Medulla oblongata (tissue), 1 donor: ENCODE results near the gene CZIB.
A peak's percentile ranks its signal among the peaks of the same experiment; 100 is the strongest.
"Not testable (repeated sequence)": the region's sequence is repeated elsewhere in the genome, so short reads cannot be mapped to it uniquely, and the experiment has no call there.

Experiments used
- DNase-seq: peaks from one replicate; pipeline ENCODE4 v3.0.0-alpha.2; 2015; ENCODE audit errors: extremely low spot score

CZIB gene

DNA sequence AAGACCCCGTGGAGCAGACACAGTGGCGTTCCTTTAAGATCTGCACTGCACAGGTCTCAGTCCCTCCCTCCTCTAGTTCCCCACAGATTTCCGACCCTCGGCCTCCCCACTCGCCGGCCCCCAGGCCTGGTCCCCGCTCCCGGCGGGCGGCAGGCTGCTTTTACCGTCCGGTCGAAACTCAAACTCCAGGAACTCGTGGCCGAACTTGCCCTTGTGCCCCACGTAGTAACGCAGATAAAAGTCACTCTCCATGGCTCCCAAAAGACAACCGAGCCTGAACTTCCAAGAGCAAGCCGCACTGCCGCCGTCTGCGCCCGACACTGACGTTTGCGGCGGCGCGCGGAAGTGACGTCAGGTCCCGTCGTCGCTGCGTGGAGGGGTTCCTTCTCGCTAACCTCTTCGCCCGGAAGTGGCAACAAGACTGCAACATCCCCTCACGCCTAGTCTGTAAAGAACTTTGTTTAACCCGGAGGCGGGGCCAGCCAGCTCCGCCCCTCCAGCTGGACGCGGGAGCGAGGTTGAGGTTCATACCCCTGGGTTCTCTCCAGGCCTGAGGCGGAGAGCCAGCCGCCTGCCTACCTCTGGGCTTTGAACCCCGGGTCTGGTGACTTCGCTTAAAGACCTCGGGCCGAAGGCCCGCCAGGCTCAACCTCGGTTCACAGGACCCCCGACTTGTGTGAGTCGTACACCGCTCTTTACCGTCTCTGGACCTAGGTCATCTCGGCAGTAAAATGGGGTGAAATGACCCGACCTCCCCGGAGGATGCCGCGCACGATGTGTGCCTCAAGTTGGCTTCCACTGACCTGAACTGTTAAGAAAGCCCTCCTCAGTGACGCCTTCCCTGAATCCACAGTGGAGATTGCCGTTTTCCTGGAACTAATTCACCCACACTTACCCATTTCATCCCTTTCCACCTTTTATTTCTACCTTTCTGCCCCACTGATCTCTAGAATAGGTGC, 18.0 kb upstream of the CZIB start, which contains the start of gene MAGOH:
Gene MAGOH (minus strand): TSS at position 322 of the 959 bp plus-strand sequence. CDS start 70 bp downstream, at position 252.
- peak; percentile 95 for DNase-seq

DNA sequence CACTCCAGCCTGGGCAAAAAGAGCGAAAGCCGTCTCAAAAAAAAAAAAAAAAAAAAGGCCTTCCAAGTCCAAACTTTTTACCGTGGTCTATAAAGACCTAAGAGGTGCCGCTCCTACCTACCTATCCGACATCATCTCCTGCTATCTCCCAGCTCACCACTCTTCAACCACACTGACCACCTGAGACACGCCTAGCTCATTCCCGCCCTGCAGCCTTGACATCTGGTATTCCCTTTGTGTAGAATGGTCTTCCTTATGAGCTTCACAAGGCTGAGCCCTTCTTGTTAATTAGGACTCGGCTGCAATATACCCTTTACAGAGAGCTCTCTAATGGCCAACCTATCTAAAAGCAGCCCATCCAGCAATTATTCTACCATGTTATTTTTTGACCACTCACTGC, 17.2 kb upstream of the CZIB start:
- no peak for DNase-seq

DNA sequence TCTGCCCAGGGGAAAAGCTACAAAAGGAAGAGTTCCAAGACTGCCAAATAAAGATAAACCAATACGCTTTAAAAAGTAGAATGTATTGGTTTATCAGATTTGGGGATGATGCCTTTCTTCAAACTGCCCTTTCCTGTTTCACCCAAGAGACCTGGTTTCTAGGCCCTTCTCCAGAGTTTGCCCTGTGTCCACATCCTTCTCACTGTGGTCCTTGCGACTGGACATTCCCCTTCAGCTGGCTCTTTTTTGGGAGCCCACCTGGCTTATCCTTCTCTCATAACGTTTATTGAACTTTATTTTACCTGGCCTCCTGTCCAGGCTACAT, 490 bp upstream of the CZIB start:
- DNase-seq, result no peak

- no peak for DNase-seq
Observed at GRCh38 chr1:53219711-53220110, 723 bp downstream of the CZIB start.

- no peak for DNase-seq
Observed at GRCh38 chr1:53218201-53218600, 2.2 kb downstream of the CZIB start.

DNA sequence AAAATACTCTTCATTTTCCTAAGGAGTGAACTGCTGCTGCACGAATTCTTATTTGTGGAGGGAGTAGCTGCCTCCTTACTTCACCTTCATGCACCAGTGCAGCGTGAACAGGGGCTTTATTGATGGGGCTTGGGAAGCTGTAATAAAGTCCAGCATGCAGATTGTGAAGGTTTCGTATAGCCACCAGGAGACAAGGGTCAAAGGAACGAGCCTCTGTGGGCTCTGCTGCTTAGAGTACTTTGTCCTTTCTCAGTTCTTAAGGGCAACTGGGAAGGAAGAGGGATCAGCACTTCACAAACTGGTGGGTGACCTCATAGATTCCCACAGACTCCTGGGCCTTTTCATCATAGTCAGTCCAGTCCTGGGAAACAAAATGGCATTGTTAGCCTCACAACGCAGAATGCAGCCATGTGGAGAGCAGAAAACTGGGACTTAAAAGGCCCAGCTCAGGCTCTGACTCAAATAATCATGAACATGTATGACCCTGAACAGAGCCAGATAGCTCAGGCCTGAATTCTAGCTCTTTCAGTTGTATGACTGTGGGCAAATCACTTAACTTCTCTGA, 6.0 kb downstream of the CZIB start:
- DNase-seq, result peak; percentile 34

GRCh38 chr1:53210954-53211353, 9.5 kb downstream of the CZIB start:
- no peak for DNase-seq

- DNase-seq, result no peak
Observed at GRCh38 chr1:53210352-53210751, 10.1 kb downstream of the CZIB start.

DNA sequence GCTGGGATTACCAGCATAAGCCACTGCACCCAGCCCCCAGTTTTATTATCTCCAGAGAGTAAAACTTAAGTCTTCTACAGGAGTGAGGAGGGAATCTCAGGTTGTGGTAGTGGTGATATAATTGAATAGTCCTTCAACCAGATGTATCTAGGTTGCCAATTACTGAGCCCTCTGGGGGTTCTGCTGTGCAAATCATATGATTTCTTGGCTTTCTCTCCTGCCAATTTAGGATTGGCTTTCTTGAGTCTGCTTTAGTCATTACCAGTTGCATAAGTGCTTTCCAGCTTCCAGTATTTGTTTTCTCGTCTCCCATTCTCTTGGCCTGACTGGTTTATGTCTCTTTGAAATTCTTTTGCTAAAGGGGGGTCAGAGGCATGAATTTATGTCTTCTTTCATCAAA, 12.7 kb downstream of the CZIB start:
- DNase-seq, result no peak

GRCh38 chr1:53206735-53207379, 13.6 kb downstream of the CZIB start:
- DNase-seq, result no peak

DNA sequence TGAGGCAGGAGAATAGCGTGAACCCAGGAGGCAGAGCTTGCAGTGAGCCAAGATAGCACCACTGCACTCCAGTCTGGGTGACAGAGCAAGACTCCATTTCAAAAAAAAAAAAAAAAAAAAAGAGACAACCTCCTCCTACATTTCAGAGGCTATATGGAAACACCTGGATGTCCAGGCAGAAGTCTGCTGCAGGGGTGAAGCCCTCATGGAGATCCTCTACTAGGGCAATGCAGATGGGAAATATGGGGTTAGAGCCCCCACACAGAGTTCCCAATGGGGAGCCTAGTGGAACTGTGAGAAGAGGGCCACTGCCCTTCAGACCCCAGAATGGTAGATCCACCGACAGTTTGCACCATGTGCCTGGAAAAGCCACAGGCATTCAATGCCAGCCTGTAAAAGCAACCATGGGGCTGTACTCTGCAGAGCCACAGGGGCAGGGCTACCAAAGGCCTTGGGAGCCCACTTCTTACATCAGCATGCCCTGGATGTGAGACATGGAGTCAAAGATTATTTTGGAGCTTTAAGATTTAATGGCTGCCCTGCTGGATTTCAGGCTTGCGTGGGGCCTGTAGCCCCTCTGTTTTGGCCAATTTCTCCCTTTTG, 14.2 kb downstream of the CZIB start:
- not testable (repeated sequence) for DNase-seq

GRCh38 chr1:53205496-53205895, 14.9 kb downstream of the CZIB start:
- not testable (repeated sequence) for DNase-seq

DNA sequence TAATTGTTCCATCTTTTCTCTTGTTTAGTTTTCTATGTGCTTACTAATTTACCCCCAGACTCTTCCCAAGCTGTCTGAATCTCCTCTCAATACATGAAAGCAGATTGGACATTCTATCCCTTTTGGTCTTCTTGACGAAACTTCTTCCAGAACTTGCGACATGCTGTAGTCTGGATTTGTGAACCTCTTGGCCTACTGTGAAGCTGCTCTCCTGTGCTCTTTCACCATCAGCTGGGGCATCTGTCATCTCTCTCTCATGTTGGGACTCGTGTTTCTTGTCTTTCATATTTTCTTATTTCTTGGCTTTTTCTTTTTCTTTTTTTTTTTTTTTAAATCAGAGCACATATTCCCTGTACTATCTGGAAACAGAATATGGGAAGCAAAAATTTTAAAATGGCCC, 17.0 kb downstream of the CZIB start:
- no peak for DNase-seq

- no peak for DNase-seq
Observed at GRCh38 chr1:53198241-53198651, 22.2 kb downstream of the CZIB start.

GRCh38 chr1:53197291-53198200, 22.9 kb downstream of the CZIB start:
- peak; percentile 27 for DNase-seq

GRCh38 chr1:53196485-53197290, 23.7 kb downstream of the CZIB start, which contains the start of gene CPT2:
Gene CPT2 (plus strand): TSS chr1:53196824. CDS start chr1:53196944, 120 bp downstream.
- peak; percentile 97 for DNase-seq

- no peak for DNase-seq
Observed at GRCh38 chr1:53196017-53196484, 24.4 kb downstream of the CZIB start.

- no peak for DNase-seq
Observed at GRCh38 chr1:53195246-53196016, 25.0 kb downstream of the CZIB start.

DNA sequence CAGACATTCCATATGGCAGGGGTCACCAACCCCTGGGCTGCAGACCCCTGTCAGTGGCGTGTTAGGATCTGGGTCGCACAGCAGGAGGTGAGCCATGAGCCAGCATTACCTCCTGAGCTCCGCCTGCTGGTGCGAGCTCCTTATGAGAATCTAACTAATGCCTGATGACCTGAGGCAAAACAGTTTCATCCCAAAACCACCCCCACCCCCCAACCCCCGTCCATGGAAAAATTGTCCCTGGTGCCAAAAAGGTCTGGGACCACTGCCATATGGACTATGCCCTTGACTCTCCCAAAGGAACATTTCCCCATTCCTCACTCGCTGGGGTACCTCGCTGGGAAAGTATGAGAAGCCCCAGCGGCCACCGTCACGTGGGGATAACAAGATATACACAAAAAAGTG, 30.2 kb downstream of the CZIB start:
- no peak for DNase-seq
